Stimulated activated naive B cell treated with anti-CD40 and anti-IgM and Interleukin-4, amounts not matched to agents 10 μg/mL and 1 μg/mL and 100 μg/mL, for 72 hours (primary cell): Measurements from ENCODE around the gene MICALL2.

Source experiments
- ATAC-seq, 2 donors: fragments of 150-1000 bp; cut with Tn5 transposase; replicated peaks; 2 replicates each; pipeline ENCODE4 v1.10.0; 2021; ENCODE audit warnings: moderate library complexity in 1 of 2
- DNase-seq: peaks from one replicate; pipeline ENCODE4 v3.0.0; 2021
- H3K27ac Mint-ChIP-seq: one replicate; pipeline ENCODE4 v1.8.0; 2022; ENCODE audit warnings: mild to moderate bottlenecking, mixed read lengths
- H3K27me3 Mint-ChIP-seq, 2 donors: one replicate each; pipeline ENCODE4 v1.8.0; 2022; ENCODE audit warnings: mixed read lengths in 2 of 2
- H3K36me3 Mint-ChIP-seq, 2 donors: one replicate each; pipeline ENCODE4 v1.8.0; 2022; ENCODE audit warnings: mixed read lengths in 2 of 2, mild to moderate bottlenecking in 1 of 2
- H3K4me1 Mint-ChIP-seq, 2 donors: one replicate each; pipeline ENCODE4 v1.8.0; 2022; ENCODE audit warnings: mixed read lengths in 2 of 2, mild to moderate bottlenecking in 1 of 2
- H3K4me3 Mint-ChIP-seq, 2 donors: one replicate each; pipeline ENCODE4 v1.8.0; 2022; ENCODE audit warnings: mild to moderate bottlenecking in 2 of 2, mixed read lengths in 2 of 2, moderate library complexity in 1 of 2
- H3K9me3 Mint-ChIP-seq, 2 donors: one replicate each; pipeline ENCODE4 v1.8.0; 2022; ENCODE audit warnings: mixed read lengths in 2 of 2, mild to moderate bottlenecking in 1 of 2

Gene MICALL2

GRCh38 chr7:1419688-1420087 lies 39.6 kb downstream of the MICALL2 start:
- peaks cover 10 to 12% of the 10 kb centered on the region in 2 donors for H3K4me1 Mint-ChIP-seq
- peaks cover 0 to 10% of the 10 kb centered on the region in 2 donors for H3K36me3 Mint-ChIP-seq

GRCh38 chr7:1419310-1419634 lies 40.0 kb downstream of the MICALL2 start:
- H3K36me3 Mint-ChIP-seq: peaks cover 0 to 10% of the 10 kb centered on the region in 2 donors
- peaks cover 59 to 64% of the 10 kb centered on the region in 2 donors for H3K27me3 Mint-ChIP-seq
- peaks cover 10 to 12% of the 10 kb centered on the region in 2 donors for H3K4me1 Mint-ChIP-seq
- peaks cover 5 to 15% of the 10 kb centered on the region in 2 donors for H3K9me3 Mint-ChIP-seq
- ATAC-seq (no peak), DNase-seq (no peak)
- no peak overlapping the region for H3K27ac Mint-ChIP-seq
- H3K4me3 Mint-ChIP-seq: no peak overlapping the region

More at GRCh38 chr7:1419688-1420087, 39.6 kb downstream of the MICALL2 start:
- Mint-ChIP-seq H3K9me3 (peaks cover 7 to 15% of the 10 kb centered on the region in 2 donors), H3K27me3 (peaks cover 61 to 64% of the 10 kb centered on the region in 2 donors), H3K27ac (no peak overlapping the region), H3K4me3 (no peak overlapping the region)
- DNase-seq (no peak), ATAC-seq (no peak)

GRCh38 chr7:1418505-1419309 lies 40.6 kb downstream of the MICALL2 start:
- Mint-ChIP-seq H3K9me3 (peaks cover 5 to 15% of the 10 kb centered on the region in 2 donors), H3K27me3 (peaks cover 54 to 63% of the 10 kb centered on the region in 2 donors), H3K4me1 (peaks cover 10 to 12% of the 10 kb centered on the region in 2 donors), H3K36me3 (peaks cover 0 to 10% of the 10 kb centered on the region in 2 donors), H3K27ac (no peak overlapping the region), H3K4me3 (no peak overlapping the region)
- ATAC-seq (no peak), DNase-seq (no peak)

GRCh38 chr7:1415389-1415990 lies 43.8 kb downstream of the MICALL2 start:
- ATAC-seq: no peak
- Mint-ChIP-seq H3K27ac (no peak overlapping the region), H3K27me3 (peaks cover 47 to 54% of the 10 kb centered on the region in 2 donors), H3K4me1 (peaks cover 18 to 20% of the 10 kb centered on the region in 2 donors), H3K9me3 (peaks cover 7 to 10% of the 10 kb centered on the region in 2 donors), H3K4me3 (no peak overlapping the region), H3K36me3 (peaks cover 2 to 10% of the 10 kb centered on the region in 2 donors)
- DNase-seq: no peak

GRCh38 chr7:1413936-1414639 lies 45.2 kb downstream of the MICALL2 start:
- Mint-ChIP-seq H3K9me3 (peaks cover 7 to 10% of the 10 kb centered on the region in 2 donors), H3K4me1 (peaks cover 18 to 20% of the 10 kb centered on the region in 2 donors), H3K36me3 (peaks cover 2 to 10% of the 10 kb centered on the region in 2 donors), H3K4me3 (no peak overlapping the region), H3K27ac (no peak overlapping the region), H3K27me3 (peaks cover 49 to 53% of the 10 kb centered on the region in 2 donors)
- DNase-seq: no peak
- ATAC-seq: no peak

- peaks cover 48 to 61% of the 10 kb centered on the region in 2 donors for H3K27me3 Mint-ChIP-seq
- peaks cover 2 to 3% of the 10 kb centered on the region in 2 donors for H3K36me3 Mint-ChIP-seq
- peak; percentile 82 to 88 for ATAC-seq
- H3K27ac Mint-ChIP-seq: no peak overlapping the region
- DNase-seq: peak; percentile 73
- H3K4me1 Mint-ChIP-seq: peaks cover 15 to 19% of the 10 kb centered on the region in 2 donors
- peak overlapping the region; percentile 34 to 67 for H3K4me3 Mint-ChIP-seq
- H3K9me3 Mint-ChIP-seq: peaks cover 4 to 7% of the 10 kb centered on the region in 2 donors
Measured at GRCh38 chr7:1412322-1413261, 46.7 kb downstream of the MICALL2 start.

- no peak overlapping the region for H3K27ac Mint-ChIP-seq
- H3K36me3 Mint-ChIP-seq: peaks cover 0 to 2% of the 10 kb centered on the region in 2 donors
- no peak for ATAC-seq
- peaks cover 4 to 5% of the 10 kb centered on the region in 2 donors for H3K9me3 Mint-ChIP-seq
- no peak for DNase-seq
- H3K4me1 Mint-ChIP-seq: peaks cover 9 to 10% of the 10 kb centered on the region in 2 donors
- no peak overlapping the region for H3K4me3 Mint-ChIP-seq
- H3K27me3 Mint-ChIP-seq: peaks cover 42 to 59% of the 10 kb centered on the region in 2 donors
Measured at GRCh38 chr7:1411414-1411813, 47.9 kb downstream of the MICALL2 start.

- Mint-ChIP-seq H3K27ac (no peak overlapping the region), H3K36me3 (peaks cover 0 to 2% of the 10 kb centered on the region in 2 donors), H3K4me3 (no peak overlapping the region), H3K4me1 (peaks cover 7 to 10% of the 10 kb centered on the region in 2 donors), H3K27me3 (peaks cover 41 to 59% of the 10 kb centered on the region in 2 donors), H3K9me3 (peaks cover 4 to 5% of the 10 kb centered on the region in 2 donors)
- no peak for ATAC-seq
- DNase-seq: no peak
Measured at GRCh38 chr7:1410992-1411391, 48.3 kb downstream of the MICALL2 start.

GRCh38 chr7:1409555-1409954 lies 49.7 kb downstream of the MICALL2 start:
- Mint-ChIP-seq H3K4me1 (peaks cover 7 to 10% of the 10 kb centered on the region in 2 donors), H3K36me3 (peaks cover 0 to 2% of the 10 kb centered on the region in 2 donors), H3K4me3 (no peak overlapping the region), H3K27ac (no peak overlapping the region), H3K27me3 (peaks cover 37 to 59% of the 10 kb centered on the region in 2 donors), H3K9me3 (peaks cover 0 to 3% of the 10 kb centered on the region in 2 donors)
- no peak for DNase-seq
- no peak for ATAC-seq

GRCh38 chr7:1408466-1408865 lies 50.8 kb downstream of the MICALL2 start:
- H3K9me3 Mint-ChIP-seq: peaks cover 0 to 6% of the 10 kb centered on the region in 2 donors
- H3K36me3 Mint-ChIP-seq: peaks cover 2 to 4% of the 10 kb centered on the region in 2 donors
- DNase-seq: no peak
- no peak for ATAC-seq
- H3K27ac Mint-ChIP-seq: no peak overlapping the region
- no peak overlapping the region for H3K4me3 Mint-ChIP-seq
- H3K27me3 Mint-ChIP-seq: peaks cover 44 to 69% of the 10 kb centered on the region in 2 donors
- peaks cover 14 to 19% of the 10 kb centered on the region in 2 donors for H3K4me1 Mint-ChIP-seq

- no peak overlapping the region for H3K4me3 Mint-ChIP-seq
- H3K27ac Mint-ChIP-seq: no peak overlapping the region
- ATAC-seq (no peak), DNase-seq (no peak)
- peaks cover 2 to 4% of the 10 kb centered on the region in 2 donors for H3K36me3 Mint-ChIP-seq
- H3K4me1 Mint-ChIP-seq: peaks cover 12 to 16% of the 10 kb centered on the region in 2 donors
- peaks cover 46 to 69% of the 10 kb centered on the region in 2 donors for H3K27me3 Mint-ChIP-seq
- peaks cover 0 to 4% of the 10 kb centered on the region in 2 donors for H3K9me3 Mint-ChIP-seq
Measured at GRCh38 chr7:1407892-1408291, 51.4 kb downstream of the MICALL2 start.

GRCh38 chr7:1404898-1405548 lies 54.2 kb downstream of the MICALL2 start:
- ATAC-seq (no peak), DNase-seq (no peak)
- peaks cover 9 to 11% of the 10 kb centered on the region in 2 donors for H3K9me3 Mint-ChIP-seq
- no peak overlapping the region for H3K27ac Mint-ChIP-seq
- no peak overlapping the region for H3K4me3 Mint-ChIP-seq
- peaks cover 8 to 9% of the 10 kb centered on the region in 2 donors for H3K4me1 Mint-ChIP-seq
- peaks cover 2 to 12% of the 10 kb centered on the region in 2 donors for H3K36me3 Mint-ChIP-seq
- H3K27me3 Mint-ChIP-seq: peaks cover 56 to 82% of the 10 kb centered on the region in 2 donors

- peaks cover 8 to 9% of the 10 kb centered on the region in 2 donors for H3K4me1 Mint-ChIP-seq
- no peak for DNase-seq
- peaks cover 2 to 12% of the 10 kb centered on the region in 2 donors for H3K36me3 Mint-ChIP-seq
- H3K4me3 Mint-ChIP-seq: peak overlapping the region in 1 of 2 donors; percentile 44
- peaks cover 9 to 11% of the 10 kb centered on the region in 2 donors for H3K9me3 Mint-ChIP-seq
- ATAC-seq: no peak
- peaks cover 56 to 78% of the 10 kb centered on the region in 2 donors for H3K27me3 Mint-ChIP-seq
- peak overlapping the region; percentile 60 for H3K27ac Mint-ChIP-seq
Measured at GRCh38 chr7:1404460-1404809, 54.8 kb downstream of the MICALL2 start.
